Omental fat pad (tissue), 4 donors: Measurements from ENCODE around the gene KCNQ1. TPM values are rescaled to one million over a fixed set of nuclear protein-coding genes. Genes with fewer than 3 reads are reported as not detected.
A peak's percentile ranks its signal among the peaks of the same experiment; 100 is the strongest.

Experiments used
- ATAC-seq: fragments of 150-250 bp; one replicate; pipeline ENCODE4 v1.9.1; 2016; ENCODE audit warnings: mild to moderate bottlenecking, moderate library complexity; ENCODE audit not compliant: low FRiP score
- DNase-seq: peaks from one replicate; pipeline ENCODE4 v3.0.0-alpha.2; 2019; ENCODE audit warnings: low spot score
- total RNA-seq, 4 donors: library from RNA; depleted of rRNA; stranded (reverse); fragments of >200 nt; gene quantifications; one replicate each; pipeline ENCODE4 v1.1.0, GENCODE V29; 2016
- TF ChIP-seq, protein P1 (sequence below), 3 donors: fragments of 450-650 bp; IDR thresholded peaks; one replicate each; pipeline ENCODE4 v1.5.1; 2016 to 2017; ENCODE audit warnings: antibody characterized with exemption in 3 of 3, mild to moderate bottlenecking in 3 of 3, moderate library complexity in 2 of 3

KCNQ1 gene
- total RNA-seq, 4 donors from 2014 or later: 4.5 to 5.9 (median 5.2) TPM

GRCh38 chr11:2519517-2519861, 74.7 kb downstream of the KCNQ1 start:
- ATAC-seq: no peak
- TF ChIP-seq, protein P1, sequence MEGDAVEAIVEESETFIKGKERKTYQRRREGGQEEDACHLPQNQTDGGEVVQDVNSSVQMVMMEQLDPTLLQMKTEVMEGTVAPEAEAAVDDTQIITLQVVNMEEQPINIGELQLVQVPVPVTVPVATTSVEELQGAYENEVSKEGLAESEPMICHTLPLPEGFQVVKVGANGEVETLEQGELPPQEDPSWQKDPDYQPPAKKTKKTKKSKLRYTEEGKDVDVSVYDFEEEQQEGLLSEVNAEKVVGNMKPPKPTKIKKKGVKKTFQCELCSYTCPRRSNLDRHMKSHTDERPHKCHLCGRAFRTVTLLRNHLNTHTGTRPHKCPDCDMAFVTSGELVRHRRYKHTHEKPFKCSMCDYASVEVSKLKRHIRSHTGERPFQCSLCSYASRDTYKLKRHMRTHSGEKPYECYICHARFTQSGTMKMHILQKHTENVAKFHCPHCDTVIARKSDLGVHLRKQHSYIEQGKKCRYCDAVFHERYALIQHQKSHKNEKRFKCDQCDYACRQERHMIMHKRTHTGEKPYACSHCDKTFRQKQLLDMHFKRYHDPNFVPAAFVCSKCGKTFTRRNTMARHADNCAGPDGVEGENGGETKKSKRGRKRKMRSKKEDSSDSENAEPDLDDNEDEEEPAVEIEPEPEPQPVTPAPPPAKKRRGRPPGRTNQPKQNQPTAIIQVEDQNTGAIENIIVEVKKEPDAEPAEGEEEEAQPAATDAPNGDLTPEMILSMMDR (IDR thresholded peaks at IDR 0.05): no peak
- DNase-seq: no peak

- DNase-seq (peak; percentile 13), ATAC-seq (no peak)
- TF ChIP-seq, protein P1 (IDR thresholded peaks at IDR 0.05): no peak
These were observed 75.3 kb downstream of the KCNQ1 start for GRCh38 chr11:2519862-2520735.

- TF ChIP-seq, protein P1 (IDR thresholded peaks at IDR 0.05): no peak
- ATAC-seq (no peak), DNase-seq (peak; percentile 7)
These were observed 75.9 kb downstream of the KCNQ1 start for GRCh38 chr11:2520736-2521035.

DNA sequence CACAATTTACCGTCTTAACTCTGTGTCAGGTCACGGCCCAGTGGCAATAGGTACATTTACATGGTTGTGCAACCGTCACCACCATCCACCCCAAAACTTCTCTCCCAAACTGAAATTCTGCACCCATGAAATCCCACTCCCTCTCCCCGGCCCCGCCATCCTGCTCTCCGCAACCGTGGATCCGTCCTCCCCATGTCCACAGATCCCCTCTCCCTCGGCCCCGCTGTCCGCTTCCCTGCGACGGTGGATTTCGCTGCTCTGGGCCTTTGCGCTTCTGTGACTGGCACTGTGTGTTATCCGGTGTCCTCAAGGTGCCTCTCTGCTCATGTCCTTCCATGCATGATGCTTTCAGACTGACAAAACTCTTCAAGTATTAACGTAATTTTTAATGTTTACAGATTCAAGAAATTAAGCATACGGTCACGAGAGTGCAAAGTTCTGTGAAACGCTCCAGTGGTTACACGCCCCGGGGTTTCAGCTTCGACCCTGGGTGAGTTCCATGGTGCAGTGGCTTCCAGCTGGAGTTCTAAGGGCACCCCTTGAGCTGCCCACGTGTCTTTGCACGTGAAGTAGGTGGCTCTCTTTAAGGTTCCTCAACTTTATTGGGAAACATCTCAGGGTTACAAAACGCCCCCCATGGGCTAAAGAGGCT, 76.4 kb downstream of the KCNQ1 start:
- no peak for DNase-seq
- ATAC-seq: no peak
- TF ChIP-seq, protein P1 (IDR thresholded peaks at IDR 0.05): no peak

DNA sequence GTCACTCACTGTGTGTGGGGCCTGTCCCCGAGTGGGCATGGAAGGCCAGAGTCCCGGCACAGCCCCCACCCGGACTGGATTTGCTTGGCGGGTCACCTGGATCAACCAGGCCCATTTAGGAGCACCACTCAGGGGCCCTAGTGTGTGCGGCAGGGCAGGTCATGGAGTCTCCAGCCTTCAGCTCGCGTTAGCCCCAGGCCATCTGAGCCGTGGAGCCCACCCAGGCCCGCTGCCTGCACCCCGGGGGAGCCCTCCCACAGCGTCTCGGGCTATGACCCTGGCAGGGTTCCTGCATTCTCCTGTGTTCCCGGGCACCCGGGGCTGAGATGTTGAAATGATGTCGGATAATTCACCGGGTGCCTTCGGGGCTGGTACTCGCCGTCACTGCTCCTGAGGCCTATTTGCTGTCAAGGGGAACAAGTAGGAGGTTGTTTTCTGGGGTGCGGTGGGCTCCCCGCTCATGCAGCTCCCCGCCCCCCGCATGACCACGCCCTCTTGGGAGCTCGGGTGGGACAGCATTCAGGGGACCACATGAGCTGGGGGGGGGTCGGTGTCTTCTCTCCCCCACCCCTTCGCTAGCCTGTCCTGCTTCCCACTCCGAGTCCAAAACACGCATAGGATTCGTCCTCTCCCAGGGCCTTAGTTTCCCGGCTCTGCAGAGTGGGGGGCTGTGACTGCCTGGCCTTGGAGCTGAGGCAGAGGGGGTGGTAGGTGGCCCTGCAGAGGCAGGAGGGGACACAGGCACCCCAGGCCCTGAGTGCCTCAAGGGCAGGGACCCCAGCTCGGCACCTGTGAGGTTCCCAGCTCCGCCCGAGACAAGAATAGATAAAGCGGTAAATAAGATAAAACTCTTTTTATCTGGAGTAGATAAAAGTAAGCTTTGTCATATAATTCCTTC, 77.2 kb downstream of the KCNQ1 start:
- DNase-seq: peak; percentile 8
- TF ChIP-seq, protein P1 (IDR thresholded peaks at IDR 0.05): no peak

DNA sequence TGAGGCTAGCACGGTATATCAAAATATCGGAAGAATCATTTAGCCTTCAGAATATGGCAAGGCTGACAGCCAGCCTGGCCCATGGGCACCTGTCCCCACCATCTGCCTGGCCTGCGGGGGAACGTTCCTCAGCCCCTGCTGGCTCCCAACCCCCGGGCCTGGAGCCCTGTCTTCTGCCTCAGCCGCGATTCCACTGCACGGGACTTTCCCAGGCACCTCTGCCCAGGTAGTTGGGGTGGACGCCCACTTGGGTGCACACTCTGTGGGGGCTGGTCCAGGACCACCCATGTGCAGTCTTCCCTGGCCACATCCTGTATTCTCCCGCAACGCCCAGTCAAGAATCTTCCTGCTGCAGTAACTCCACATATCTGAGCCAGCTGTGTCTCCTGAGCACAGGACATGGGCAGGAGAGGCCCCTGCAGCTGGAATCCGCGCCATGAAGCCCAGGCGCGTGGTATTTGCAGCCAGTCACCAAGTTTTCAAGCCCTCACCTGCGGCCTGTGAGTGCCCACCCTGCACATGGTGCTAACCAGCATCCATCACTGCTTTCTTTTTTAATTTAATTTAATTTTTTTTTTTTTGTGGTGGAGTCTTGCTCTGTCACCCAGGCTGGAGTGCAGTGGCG, 77.9 kb downstream of the KCNQ1 start:
- ATAC-seq: no peak

More for the DNA sequence above, 77.2 kb downstream of the KCNQ1 start:
- no peak for ATAC-seq

More for the DNA sequence above, 77.9 kb downstream of the KCNQ1 start:
- DNase-seq: no peak
- TF ChIP-seq, protein P1 (IDR thresholded peaks at IDR 0.05): no peak
